ENCODE data around the gene DEPDC1B.

DNA sequence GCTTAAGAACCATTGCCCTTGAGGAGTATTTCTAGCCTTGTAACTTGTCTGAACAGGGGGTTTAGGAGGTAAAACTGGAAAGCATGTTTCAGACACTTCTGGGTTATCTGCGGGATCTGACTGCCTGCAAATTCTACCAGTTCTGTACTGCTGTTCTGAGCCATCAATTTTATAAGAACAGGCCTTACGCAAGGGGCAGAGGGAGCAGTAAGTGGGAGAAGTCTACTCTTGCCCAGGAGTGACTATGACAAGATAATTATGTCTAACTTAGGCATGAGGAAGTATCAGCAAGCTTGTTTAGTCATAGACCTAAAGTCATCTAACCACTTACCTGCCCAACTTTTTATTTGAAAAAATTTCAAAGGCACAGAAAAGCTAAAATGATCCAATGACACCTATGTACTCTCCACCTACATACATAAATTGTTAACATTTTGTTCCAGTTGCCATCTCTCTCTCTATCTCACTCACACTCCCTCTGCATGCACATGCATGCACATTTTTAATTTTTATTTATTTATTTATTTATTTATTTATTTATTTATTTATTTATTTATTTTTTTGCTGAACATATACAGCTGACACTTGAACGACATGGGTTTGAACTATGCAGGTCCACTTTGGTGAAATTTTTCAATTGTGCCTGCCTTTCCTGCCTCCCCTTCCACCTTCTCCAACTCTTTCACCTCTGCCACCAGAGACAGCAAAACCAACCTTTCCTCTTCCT lies 18.4 kb upstream of the DEPDC1B start:
- TF ChIP-seq, protein P1, sequence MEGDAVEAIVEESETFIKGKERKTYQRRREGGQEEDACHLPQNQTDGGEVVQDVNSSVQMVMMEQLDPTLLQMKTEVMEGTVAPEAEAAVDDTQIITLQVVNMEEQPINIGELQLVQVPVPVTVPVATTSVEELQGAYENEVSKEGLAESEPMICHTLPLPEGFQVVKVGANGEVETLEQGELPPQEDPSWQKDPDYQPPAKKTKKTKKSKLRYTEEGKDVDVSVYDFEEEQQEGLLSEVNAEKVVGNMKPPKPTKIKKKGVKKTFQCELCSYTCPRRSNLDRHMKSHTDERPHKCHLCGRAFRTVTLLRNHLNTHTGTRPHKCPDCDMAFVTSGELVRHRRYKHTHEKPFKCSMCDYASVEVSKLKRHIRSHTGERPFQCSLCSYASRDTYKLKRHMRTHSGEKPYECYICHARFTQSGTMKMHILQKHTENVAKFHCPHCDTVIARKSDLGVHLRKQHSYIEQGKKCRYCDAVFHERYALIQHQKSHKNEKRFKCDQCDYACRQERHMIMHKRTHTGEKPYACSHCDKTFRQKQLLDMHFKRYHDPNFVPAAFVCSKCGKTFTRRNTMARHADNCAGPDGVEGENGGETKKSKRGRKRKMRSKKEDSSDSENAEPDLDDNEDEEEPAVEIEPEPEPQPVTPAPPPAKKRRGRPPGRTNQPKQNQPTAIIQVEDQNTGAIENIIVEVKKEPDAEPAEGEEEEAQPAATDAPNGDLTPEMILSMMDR (conservative IDR thresholded peaks at IDR 0.05; ENCODE audit: low read depth in 2 of 2), result no peak
- TF ChIP-seq JUNB (IDR thresholded peaks at IDR 0.05; ENCODE audit: unreplicated experiment) (no peak), POLR2AphosphoS5 (IDR thresholded peaks at IDR 0.05; ENCODE audit: low read depth) (no peak), EZH2phosphoT487 (IDR thresholded peaks at IDR 0.05; ENCODE audit: unreplicated experiment) (no peak), CREB1 (CRISPR knock-in tag; IDR thresholded peaks at IDR 0.05; ENCODE audit: low read depth) (no peak), EZH2 (IDR thresholded peaks at IDR 0.05; ENCODE audit: low read depth, unreplicated experiment) (no peak), ZNF114 (CRISPR knock-in tag; IDR thresholded peaks at IDR 0.05) (no peak), ZNF331 (CRISPR knock-in tag; IDR thresholded peaks at IDR 0.05; ENCODE audit: low read depth) (no peak)
- TF ChIP-seq, protein P2, sequence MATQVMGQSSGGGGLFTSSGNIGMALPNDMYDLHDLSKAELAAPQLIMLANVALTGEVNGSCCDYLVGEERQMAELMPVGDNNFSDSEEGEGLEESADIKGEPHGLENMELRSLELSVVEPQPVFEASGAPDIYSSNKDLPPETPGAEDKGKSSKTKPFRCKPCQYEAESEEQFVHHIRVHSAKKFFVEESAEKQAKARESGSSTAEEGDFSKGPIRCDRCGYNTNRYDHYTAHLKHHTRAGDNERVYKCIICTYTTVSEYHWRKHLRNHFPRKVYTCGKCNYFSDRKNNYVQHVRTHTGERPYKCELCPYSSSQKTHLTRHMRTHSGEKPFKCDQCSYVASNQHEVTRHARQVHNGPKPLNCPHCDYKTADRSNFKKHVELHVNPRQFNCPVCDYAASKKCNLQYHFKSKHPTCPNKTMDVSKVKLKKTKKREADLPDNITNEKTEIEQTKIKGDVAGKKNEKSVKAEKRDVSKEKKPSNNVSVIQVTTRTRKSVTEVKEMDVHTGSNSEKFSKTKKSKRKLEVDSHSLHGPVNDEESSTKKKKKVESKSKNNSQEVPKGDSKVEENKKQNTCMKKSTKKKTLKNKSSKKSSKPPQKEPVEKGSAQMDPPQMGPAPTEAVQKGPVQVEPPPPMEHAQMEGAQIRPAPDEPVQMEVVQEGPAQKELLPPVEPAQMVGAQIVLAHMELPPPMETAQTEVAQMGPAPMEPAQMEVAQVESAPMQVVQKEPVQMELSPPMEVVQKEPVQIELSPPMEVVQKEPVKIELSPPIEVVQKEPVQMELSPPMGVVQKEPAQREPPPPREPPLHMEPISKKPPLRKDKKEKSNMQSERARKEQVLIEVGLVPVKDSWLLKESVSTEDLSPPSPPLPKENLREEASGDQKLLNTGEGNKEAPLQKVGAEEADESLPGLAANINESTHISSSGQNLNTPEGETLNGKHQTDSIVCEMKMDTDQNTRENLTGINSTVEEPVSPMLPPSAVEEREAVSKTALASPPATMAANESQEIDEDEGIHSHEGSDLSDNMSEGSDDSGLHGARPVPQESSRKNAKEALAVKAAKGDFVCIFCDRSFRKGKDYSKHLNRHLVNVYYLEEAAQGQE (IDR thresholded peaks at IDR 0.05; ENCODE audit: unreplicated experiment), result no peak

Measured in GM23338 (cell line).